ENCODE results near the gene TRIM7. TPM values are rescaled to one million over a fixed set of nuclear protein-coding genes. Genes with fewer than 3 reads are reported as not detected.

Gene TRIM7
- total and polyA plus RNA-seq, 2 of the 4 experiments (the other 2 are of a cell fraction): 0.54 to 1.0 TPM

DNA sequence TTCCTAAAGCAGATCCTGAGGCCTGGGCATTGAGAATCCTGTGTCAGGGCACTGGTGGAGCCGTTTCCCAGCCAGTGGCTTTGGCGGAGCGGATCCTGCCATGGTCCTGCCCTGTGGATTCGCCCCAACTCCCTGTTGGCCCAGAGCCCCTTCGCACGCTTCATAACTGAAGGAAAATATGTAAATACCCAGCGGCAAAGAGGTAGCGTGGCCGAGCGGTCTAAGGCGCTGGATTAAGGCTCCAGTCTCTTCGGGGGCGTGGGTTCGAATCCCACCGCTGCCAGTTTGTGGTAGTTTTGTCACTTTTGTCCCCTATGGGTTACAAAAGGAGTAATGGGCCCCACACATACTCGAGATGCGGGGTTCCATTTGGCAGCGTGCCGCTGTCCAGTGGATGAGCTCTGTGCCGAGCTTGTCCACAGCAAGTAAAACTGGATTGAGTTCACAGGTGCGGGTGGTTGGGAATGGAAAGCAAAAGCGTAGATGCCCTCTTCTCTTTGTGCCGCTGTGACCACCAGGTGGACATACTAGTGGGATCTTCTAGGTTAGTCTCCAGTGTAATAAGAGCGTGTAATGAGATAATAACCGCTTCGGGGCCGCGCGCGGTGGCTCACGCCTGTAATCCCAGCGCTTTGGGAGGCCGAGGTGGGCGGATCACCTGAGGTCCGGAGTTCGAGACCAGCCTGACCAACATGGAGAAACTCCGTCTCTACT, 17.3 kb downstream of the TRIM7 start (continued):
- TF ChIP-seq, protein P1, sequence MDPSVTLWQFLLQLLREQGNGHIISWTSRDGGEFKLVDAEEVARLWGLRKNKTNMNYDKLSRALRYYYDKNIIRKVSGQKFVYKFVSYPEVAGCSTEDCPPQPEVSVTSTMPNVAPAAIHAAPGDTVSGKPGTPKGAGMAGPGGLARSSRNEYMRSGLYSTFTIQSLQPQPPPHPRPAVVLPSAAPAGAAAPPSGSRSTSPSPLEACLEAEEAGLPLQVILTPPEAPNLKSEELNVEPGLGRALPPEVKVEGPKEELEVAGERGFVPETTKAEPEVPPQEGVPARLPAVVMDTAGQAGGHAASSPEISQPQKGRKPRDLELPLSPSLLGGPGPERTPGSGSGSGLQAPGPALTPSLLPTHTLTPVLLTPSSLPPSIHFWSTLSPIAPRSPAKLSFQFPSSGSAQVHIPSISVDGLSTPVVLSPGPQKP (IDR thresholded peaks at IDR 0.05; ENCODE audit: borderline replicate concordance, low read depth, low read length): no peak

DNA sequence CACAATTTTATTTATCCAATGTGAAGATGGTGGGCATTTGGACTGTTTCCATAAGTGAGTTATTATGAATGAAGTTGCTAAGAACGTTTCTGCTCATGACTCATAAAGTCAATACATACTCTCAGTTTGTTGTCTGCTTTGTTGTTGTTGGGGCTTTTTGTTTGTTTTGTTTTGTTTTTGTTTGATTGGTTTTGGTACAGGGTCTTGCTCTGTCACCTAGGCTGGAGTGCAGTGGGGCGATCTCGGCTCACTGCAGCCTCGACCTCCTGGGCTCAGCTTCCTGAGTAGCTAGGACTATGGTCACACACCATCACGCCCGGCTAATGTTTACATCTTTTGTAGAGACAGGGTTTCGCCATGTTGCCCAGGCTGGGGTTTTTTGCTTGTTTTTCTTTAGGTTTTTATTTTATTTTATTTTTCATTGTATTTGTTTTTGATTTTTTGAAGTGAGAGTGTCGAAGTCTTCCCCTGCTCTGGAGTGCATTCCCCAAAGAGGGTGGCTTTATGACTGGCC, 18.0 kb downstream of the TRIM7 start:
- Histone ChIP-seq H3K4me1 (ENCODE audit: control insufficient read depth, insufficient read depth, low read length) (no peaks in the 10 kb centered on the region), H3K23ac (ENCODE audit: low read depth, low read length) (no peak overlapping the region), H4K5ac (ENCODE audit: low read depth, low read length) (no peak overlapping the region), H2AFZ (replicated peaks; ENCODE audit: low read length, poor library complexity) (peak overlapping the region; percentile 91), H2BK20ac (ENCODE audit: low read depth, low read length) (no peak overlapping the region), H2BK5ac (ENCODE audit: low read depth, low read length, poor library complexity, severe bottlenecking) (peak overlapping the region; percentile 59), H3K9ac (ENCODE audit: low read depth, low read length) (no peak overlapping the region), H2BK120ac (ENCODE audit: low read depth, low read length) (no peak overlapping the region), H2BK15ac (ENCODE audit: low read depth, low read length) (no peak overlapping the region), H2AK5ac (ENCODE audit: low read depth, low read length) (no peak overlapping the region), H3K79me1 (ENCODE audit: low read depth in 1 of 2, low read length in 2 of 2) (peaks cover under 1 to 2% of the 10 kb centered on the region in 2 experiments; a peak in 2 of 4 replicates), H3K14ac (replicated peaks; ENCODE audit: low read depth, low read length) (no peak overlapping the region), H3K27ac (ENCODE audit: insufficient read depth, low read length) (no peak overlapping the region), H3K4ac (ENCODE audit: low read depth, low read length) (peak overlapping the region; percentile 66; the same call in 1 of the 2 replicates), H3K36me3 (ENCODE audit: control insufficient read depth, insufficient read depth, low read length) (no peaks in the 10 kb centered on the region), H3K18ac (ENCODE audit: low read depth, low read length) (no peak overlapping the region), H4K8ac (ENCODE audit: low read depth in 2 of 2, low read length in 2 of 2) (0 out of 4 replicates have a peak overlapping the region, but pooled peaks of 1 of the 2 experiments have one; percentile 37), H3K56ac (ENCODE audit: extremely low read depth, insufficient read depth, low read length) (no peak overlapping the region), H3K9me1 (ENCODE audit: insufficient read depth, low read length) (peaks cover 2% of the 10 kb centered on the region; the same call in 1 of the 2 replicates), H3K4me3 (ENCODE audit: insufficient read depth, low read depth, low read length) (peak overlapping the region; percentile 40; the same call in 1 of the 2 replicates), H2AK9ac (replicated peaks; ENCODE audit: low read depth, low read length, poor library complexity) (peak overlapping the region; percentile 37), H4K20me1 (ENCODE audit: insufficient read depth, low read length) (peaks cover 12% of the 10 kb centered on the region), H3K27me3 (ENCODE audit: control insufficient read depth, insufficient read depth, low read length) (no peaks in the 10 kb centered on the region), H4K91ac (ENCODE audit: insufficient read depth, low read depth, low read length) (no peak overlapping the region; the same call in 1 of the 2 replicates), H3K9me3 (ENCODE audit: control insufficient read depth, insufficient read depth, low read length) (no peaks in the 10 kb centered on the region), H3K4me2 (ENCODE audit: low read depth, low read length) (peak overlapping the region; percentile 71; the same call in 1 of the 2 replicates)
- ChIA-PET CTCF (interaction anchor here (0.9 kb wide), 1 partner anchor 14 kb away, joined by 3 read pairs; no protein-coding TSS in a partner anchor), POLR2A (ENCODE audit: unreplicated experiment) (no interaction called here)
- intact Hi-C loops (cut with micrococcal nuclease) (loop anchor here (5.0 kb wide), 1 partner anchor 75 kb away; the partner anchor contains the start of gene TRIM52), in situ Hi-C loops (cut with MboI; ENCODE audit: low sequenced_read_pairs) (loop anchor here (5.0 to 10.0 kb wide), 2 partner anchors 70 to 382 kb away; partner anchors contain the start of gene MGAT1), dilution Hi-C loops (cut with HindIII; ENCODE audit: low sequenced_read_pairs, unreplicated experiment) (no loop called here)
- BruUV-seq (replicated peaks): no TSS peak
- no peak for ATAC-seq (ENCODE audit: low read depth)
- WGBS, 2 experiments (ENCODE audit: extremely low coverage in 2 of 2, insufficient read length in 1 of 2): 55% methylated on average over 2 of the region's 8 CpGs; no CpG with 5 or more reads in 1 of the 2 experiments
- DNase-seq: no peak
- TF ChIP-seq CHD1 (IDR thresholded peaks at IDR 0.05; ENCODE audit: low read depth, low read length): no peak
- TF ChIP-seq BHLHE40 (IDR thresholded peaks at IDR 0.05; ENCODE audit: low read depth, low read length): no peak
- TF ChIP-seq POLR2A (IDR thresholded peaks at IDR 0.05; ENCODE audit: low read depth, low read length): no peak
- no peak for TF ChIP-seq SMC3 (IDR thresholded peaks at IDR 0.05; ENCODE audit: low read depth, low read length)
- TF ChIP-seq MAZ (IDR thresholded peaks at IDR 0.05; ENCODE audit: borderline replicate concordance, low read depth, low read length): no peak
- no peak for TF ChIP-seq CEBPB (IDR thresholded peaks at IDR 0.05; ENCODE audit: low read depth, low read length)
- TF ChIP-seq MAFK (IDR thresholded peaks at IDR 0.05; ENCODE audit: low read depth, low read length): no peak
- no peak for TF ChIP-seq RFX5 (IDR thresholded peaks at IDR 0.05; ENCODE audit: low read depth, low read length)
- TF ChIP-seq, protein P2, sequence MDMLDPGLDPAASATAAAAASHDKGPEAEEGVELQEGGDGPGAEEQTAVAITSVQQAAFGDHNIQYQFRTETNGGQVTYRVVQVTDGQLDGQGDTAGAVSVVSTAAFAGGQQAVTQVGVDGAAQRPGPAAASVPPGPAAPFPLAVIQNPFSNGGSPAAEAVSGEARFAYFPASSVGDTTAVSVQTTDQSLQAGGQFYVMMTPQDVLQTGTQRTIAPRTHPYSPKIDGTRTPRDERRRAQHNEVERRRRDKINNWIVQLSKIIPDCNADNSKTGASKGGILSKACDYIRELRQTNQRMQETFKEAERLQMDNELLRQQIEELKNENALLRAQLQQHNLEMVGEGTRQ (IDR thresholded peaks at IDR 0.05; ENCODE audit: low read depth, low read length): no peak
- TF ChIP-seq RAD21 (IDR thresholded peaks at IDR 0.05; ENCODE audit: low read length): no peak
- TF ChIP-seq NFE2L2 (IDR thresholded peaks at IDR 0.05; ENCODE audit: low read depth, low read length): no peak
- TF ChIP-seq, protein P1 (IDR thresholded peaks at IDR 0.05; ENCODE audit: borderline replicate concordance, low read depth, low read length): no peak

Measured in IMR-90 (cell line).